HG03439 (cell line): ENCODE results near the gene CAMK1D.

ENCODE experiments used
- ATAC-seq: cut with Tn5 transposase; IDR thresholded peaks from one replicate; pipeline ENCODE4 v1.9.1; 2021; ENCODE audit warnings: mild to moderate bottlenecking, moderate library complexity; ENCODE audit not compliant: unreplicated experiment

The CAMK1D gene

GRCh38 chr10:12397941-12398340 is 48.6 kb downstream of the CAMK1D start:
- ATAC-seq: no peak

GRCh38 chr10:12400266-12400931 is 51.1 kb downstream of the CAMK1D start:
- no peak for ATAC-seq

- ATAC-seq: no peak
Observed at GRCh38 chr10:12401466-12401865, 52.1 kb downstream of the CAMK1D start.

GRCh38 chr10:12403119-12403518 is 53.8 kb downstream of the CAMK1D start:
- no peak for ATAC-seq

- ATAC-seq: no peak
Observed at GRCh38 chr10:12405342-12406320, 56.3 kb downstream of the CAMK1D start.

GRCh38 chr10:12406764-12407400 is 57.5 kb downstream of the CAMK1D start:
- ATAC-seq: no peak

GRCh38 chr10:12408472-12408871 is 59.1 kb downstream of the CAMK1D start:
- no peak for ATAC-seq

- no peak for ATAC-seq
Observed at GRCh38 chr10:12409161-12409560, 59.8 kb downstream of the CAMK1D start.

- ATAC-seq: no peak
Observed at GRCh38 chr10:12409613-12410012, 60.3 kb downstream of the CAMK1D start.

- no peak for ATAC-seq
Observed at GRCh38 chr10:12412666-12413368, 63.5 kb downstream of the CAMK1D start.

- no peak for ATAC-seq
Observed at GRCh38 chr10:12413369-12413711, 64.0 kb downstream of the CAMK1D start.

GRCh38 chr10:12414278-12414989 is 65.1 kb downstream of the CAMK1D start:
- no peak for ATAC-seq

GRCh38 chr10:12416344-12417050 is 67.2 kb downstream of the CAMK1D start:
- ATAC-seq: no peak

GRCh38 chr10:12417331-12417730 is 68.0 kb downstream of the CAMK1D start:
- ATAC-seq: no peak

- no peak for ATAC-seq
Observed at GRCh38 chr10:12418000-12418399, 68.7 kb downstream of the CAMK1D start.

GRCh38 chr10:12418725-12419261 is 69.4 kb downstream of the CAMK1D start:
- ATAC-seq: no peak

GRCh38 chr10:12419262-12419847 is 70.0 kb downstream of the CAMK1D start:
- no peak for ATAC-seq

- no peak for ATAC-seq
Observed at GRCh38 chr10:12420530-12421120, 71.3 kb downstream of the CAMK1D start.

GRCh38 chr10:12422189-12422588 is 72.8 kb downstream of the CAMK1D start:
- no peak for ATAC-seq
